ENCODE measurements around the gene EGFLAM.

Gene EGFLAM

GRCh38 chr5:38267372-38267771 lies 9.0 kb downstream of the EGFLAM start:
- no peak for FAIRE-seq

GRCh38 chr5:38273626-38274025 lies 15.3 kb downstream of the EGFLAM start:
- FAIRE-seq = no peak

- no peak for FAIRE-seq
These were observed 16.0 kb downstream of the EGFLAM start for GRCh38 chr5:38274370-38274769.

- FAIRE-seq = no peak
These were observed 26.0 kb downstream of the EGFLAM start for GRCh38 chr5:38284384-38284783.

- FAIRE-seq = no peak
These were observed 26.9 kb downstream of the EGFLAM start for GRCh38 chr5:38285226-38285625.

GRCh38 chr5:38286002-38286401 lies 27.6 kb downstream of the EGFLAM start:
- no peak for FAIRE-seq

- FAIRE-seq = no peak
These were observed 28.8 kb downstream of the EGFLAM start for GRCh38 chr5:38287124-38287523.

GRCh38 chr5:38289457-38289856 lies 31.1 kb downstream of the EGFLAM start:
- FAIRE-seq = no peak

GRCh38 chr5:38290028-38290653 lies 31.8 kb downstream of the EGFLAM start:
- no peak for FAIRE-seq

- no peak for FAIRE-seq
These were observed 33.0 kb downstream of the EGFLAM start for GRCh38 chr5:38291355-38291754.

GRCh38 chr5:38292228-38292627 lies 33.9 kb downstream of the EGFLAM start:
- no peak for FAIRE-seq

- no peak for FAIRE-seq
These were observed 37.4 kb downstream of the EGFLAM start for GRCh38 chr5:38295751-38296150.

GRCh38 chr5:38297830-38298608 lies 39.7 kb downstream of the EGFLAM start:
- no peak for FAIRE-seq

GRCh38 chr5:38299585-38299984 lies 41.2 kb downstream of the EGFLAM start:
- FAIRE-seq = no peak

- no peak for FAIRE-seq
These were observed 46.8 kb downstream of the EGFLAM start for GRCh38 chr5:38305148-38305547.

GRCh38 chr5:38307845-38308244 lies 49.5 kb downstream of the EGFLAM start:
- no peak for FAIRE-seq

GRCh38 chr5:38316544-38317224 lies 58.3 kb downstream of the EGFLAM start:
- FAIRE-seq = no peak

- no peak for FAIRE-seq
These were observed 59.5 kb downstream of the EGFLAM start for GRCh38 chr5:38317868-38318267.

GRCh38 chr5:38319491-38319890 lies 61.1 kb downstream of the EGFLAM start:
- no peak for FAIRE-seq

GRCh38 chr5:38321978-38322377 lies 63.6 kb downstream of the EGFLAM start:
- FAIRE-seq = no peak

GRCh38 chr5:38323645-38324295 lies 65.4 kb downstream of the EGFLAM start:
- no peak for FAIRE-seq

- no peak for FAIRE-seq
These were observed 70.9 kb downstream of the EGFLAM start for GRCh38 chr5:38329132-38329715.

- no peak for FAIRE-seq
These were observed 71.8 kb downstream of the EGFLAM start for GRCh38 chr5:38330207-38330606.
